Measurements from ENCODE around the gene WNT3.
"Not testable (repeated sequence)": the region's sequence is repeated elsewhere in the genome, so short reads cannot be mapped to it uniquely, and the experiment has no call there.

The WNT3 gene

GRCh38 chr17:46785696-46786095 lies 32.8 kb downstream of the WNT3 start:
- DNase-seq (ENCODE audit: low read depth): no peak

GRCh38 chr17:46783031-46783593 lies 35.4 kb downstream of the WNT3 start:
- no peak for DNase-seq (ENCODE audit: low read depth)

- no peak for DNase-seq (ENCODE audit: low read depth)
These were observed 36.1 kb downstream of the WNT3 start for GRCh38 chr17:46782250-46782953.

GRCh38 chr17:46780003-46780373 lies 38.5 kb downstream of the WNT3 start:
- no peak for DNase-seq (ENCODE audit: low read depth)

- no peak for DNase-seq (ENCODE audit: low read depth)
These were observed 40.3 kb downstream of the WNT3 start for GRCh38 chr17:46777943-46778915.

- DNase-seq (ENCODE audit: low read depth): no peak
These were observed 42.0 kb downstream of the WNT3 start for GRCh38 chr17:46776298-46777005.

GRCh38 chr17:46774108-46774737 lies 44.3 kb downstream of the WNT3 start:
- DNase-seq (ENCODE audit: low read depth): no peak

GRCh38 chr17:46773676-46774075 lies 44.8 kb downstream of the WNT3 start:
- no peak for DNase-seq (ENCODE audit: low read depth)

GRCh38 chr17:46773221-46773605 lies 45.3 kb downstream of the WNT3 start:
- no peak for DNase-seq (ENCODE audit: low read depth)

GRCh38 chr17:46772475-46773220 lies 45.8 kb downstream of the WNT3 start:
- no peak for DNase-seq (ENCODE audit: low read depth)

- DNase-seq (ENCODE audit: low read depth): no peak
These were observed 46.7 kb downstream of the WNT3 start for GRCh38 chr17:46771561-46772474.

GRCh38 chr17:46770818-46771560 lies 47.5 kb downstream of the WNT3 start:
- DNase-seq (ENCODE audit: low read depth): no peak

GRCh38 chr17:46770439-46770817 lies 48.1 kb downstream of the WNT3 start:
- no peak for DNase-seq (ENCODE audit: low read depth)

GRCh38 chr17:46769531-46770438 lies 48.7 kb downstream of the WNT3 start:
- DNase-seq (ENCODE audit: low read depth): no peak

GRCh38 chr17:46768896-46769295 lies 49.6 kb downstream of the WNT3 start:
- DNase-seq (ENCODE audit: low read depth): not testable (repeated sequence)

GRCh38 chr17:46768540-46768870 lies 50.0 kb downstream of the WNT3 start:
- no peak for DNase-seq (ENCODE audit: low read depth)

- DNase-seq (ENCODE audit: low read depth): no peak
These were observed 51.7 kb downstream of the WNT3 start for GRCh38 chr17:46766493-46767491.
